Suppressor macrophage treated with lipopolysaccharide for 1 hour (primary cell): ENCODE measurements around the gene HPSE2.

Experiments
- DNase-seq, 3 donors: peaks; one replicate each; pipeline ENCODE4 v3.0.0-alpha.2; 2020 to 2022

Gene HPSE2

GRCh38 chr10:98817396-98817795 is 418.3 kb downstream of the HPSE2 start:
- DNase-seq = no peak

DNA sequence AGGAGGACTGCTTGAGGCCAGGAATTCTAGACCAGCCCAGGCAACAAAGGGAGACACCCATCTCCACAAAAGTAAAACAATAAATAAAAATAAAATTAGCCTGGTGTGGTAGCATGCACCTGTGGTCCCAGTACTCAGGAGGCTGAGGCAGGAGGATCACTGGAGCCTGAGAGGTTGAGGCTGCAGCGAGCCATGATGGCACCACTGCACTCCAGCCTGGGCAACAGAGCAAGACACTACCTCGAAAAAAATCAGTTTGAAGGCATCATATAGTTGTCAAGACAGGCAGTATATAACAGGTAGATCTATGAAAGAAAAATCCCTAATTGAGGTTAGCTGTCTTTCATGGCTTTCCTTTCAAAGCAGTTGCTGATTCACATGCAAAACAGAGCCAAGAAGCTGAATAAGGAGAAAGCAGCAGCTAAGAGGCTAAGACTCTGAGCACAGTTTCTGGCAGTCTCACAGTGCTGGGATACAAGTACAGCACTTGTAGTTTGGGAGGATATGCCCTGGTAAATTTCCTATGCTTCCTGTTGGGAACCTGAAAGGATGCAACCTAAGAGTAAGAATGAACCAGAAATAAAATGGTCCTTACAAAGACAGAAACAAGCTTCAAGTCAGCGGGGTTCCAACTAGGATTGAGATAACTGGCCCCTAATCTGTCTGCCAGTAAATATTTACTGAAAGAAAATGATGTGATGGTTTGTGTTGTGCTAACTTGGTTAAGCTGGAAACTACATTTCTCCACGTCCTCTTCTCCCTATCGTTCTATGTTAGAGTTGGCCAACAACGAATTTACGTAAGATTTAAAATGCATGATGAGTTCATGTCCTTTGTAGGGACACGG is 420.4 kb downstream of the HPSE2 start:
- no peak for DNase-seq

DNA sequence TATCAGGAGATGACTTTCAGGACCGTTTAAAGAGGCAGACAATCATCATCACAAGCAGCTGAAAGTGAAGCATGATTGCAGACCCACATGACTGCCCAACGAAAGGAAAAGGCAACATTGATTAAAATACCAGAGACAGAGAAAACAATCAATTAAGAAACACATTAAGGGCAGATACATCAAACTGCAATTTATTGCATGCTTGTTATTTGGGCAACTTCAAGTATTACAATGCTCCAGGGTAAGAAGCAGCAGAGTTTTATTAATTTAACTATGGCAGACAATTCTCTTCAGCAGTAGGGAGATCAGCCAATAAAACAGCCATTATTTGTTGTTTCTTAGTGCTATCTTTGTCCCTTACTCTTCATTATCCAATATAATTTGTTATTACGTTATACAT is 421.2 kb downstream of the HPSE2 start:
- no peak for DNase-seq

- no peak for DNase-seq
Observed at GRCh38 chr10:98808282-98808892, 427.3 kb downstream of the HPSE2 start.

- no peak for DNase-seq
Observed at GRCh38 chr10:98800263-98800662, 435.4 kb downstream of the HPSE2 start.

- no peak for DNase-seq
Observed at GRCh38 chr10:98795467-98795866, 440.2 kb downstream of the HPSE2 start.

GRCh38 chr10:98790817-98791216 is 444.8 kb downstream of the HPSE2 start:
- DNase-seq = peak; percentile 23 to 33 (median 29)

DNA sequence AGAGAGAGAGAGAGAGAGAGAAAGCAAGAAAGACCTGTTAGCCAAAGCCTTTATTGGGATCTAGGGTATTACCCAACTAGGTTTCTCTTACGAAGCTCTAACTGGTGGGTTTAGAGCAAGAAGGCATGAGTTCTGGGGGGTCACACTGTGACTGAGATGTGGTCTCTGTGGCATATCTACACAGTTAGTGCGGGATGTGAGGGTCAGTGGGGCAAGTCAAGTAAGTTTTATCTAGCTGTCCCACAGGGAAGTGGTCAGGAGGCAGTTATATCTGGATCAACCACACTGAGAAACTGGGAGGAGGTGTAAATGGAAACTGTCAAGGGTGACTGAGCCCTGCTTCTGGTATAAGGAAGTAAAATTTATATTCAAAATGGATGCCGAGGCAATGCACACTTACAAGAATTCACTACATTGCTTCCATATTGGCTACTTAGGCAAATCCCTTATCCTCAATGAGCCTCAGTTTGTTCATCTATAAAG is 457.3 kb downstream of the HPSE2 start:
- DNase-seq = no peak

GRCh38 chr10:98758463-98758862 is 477.2 kb downstream of the HPSE2 start:
- no peak for DNase-seq

GRCh38 chr10:98748298-98748697 is 487.4 kb downstream of the HPSE2 start:
- peak; percentile 38 to 60 (median 46) for DNase-seq

DNA sequence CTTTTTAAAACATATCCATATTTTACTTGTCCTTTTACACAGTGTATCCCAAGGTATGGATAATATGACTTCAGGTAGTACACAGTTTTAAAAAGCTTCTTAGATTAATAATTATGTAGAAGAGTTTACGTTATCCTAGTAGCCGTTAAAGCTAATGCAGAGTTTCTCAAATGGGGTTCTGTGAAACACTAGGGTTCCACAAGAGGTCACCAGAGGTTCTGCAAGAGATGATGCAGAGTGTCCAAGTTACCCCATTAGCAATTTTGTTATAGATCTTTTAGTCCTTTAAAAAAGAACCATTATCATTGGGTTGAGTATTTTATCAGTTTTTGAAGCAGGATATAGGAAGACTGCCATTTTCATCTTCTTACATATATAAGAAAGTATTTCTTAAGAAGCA is 490.0 kb downstream of the HPSE2 start:
- peak in 1 of 3 donors; percentile 30 for DNase-seq

DNA sequence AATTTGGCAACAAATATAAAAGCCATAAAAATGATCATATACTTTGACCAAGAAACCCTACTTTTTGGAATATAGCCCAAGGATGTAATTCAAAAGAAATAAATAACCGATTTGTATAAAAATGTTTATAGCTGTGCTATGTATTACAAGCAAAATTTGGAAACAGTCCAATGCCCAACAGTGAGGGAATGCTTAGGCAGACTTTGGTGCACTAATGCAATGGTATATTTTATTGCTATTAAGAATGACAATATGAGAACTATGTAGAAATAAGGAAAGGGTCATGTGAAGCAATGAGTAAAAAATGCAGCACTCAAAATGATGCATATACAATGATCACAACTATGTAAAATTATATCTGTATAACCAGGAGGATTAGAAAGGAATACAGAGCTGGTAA is 515.1 kb downstream of the HPSE2 start:
- DNase-seq = no peak

- no peak for DNase-seq
Observed at GRCh38 chr10:98713586-98713985, 522.1 kb downstream of the HPSE2 start.

DNA sequence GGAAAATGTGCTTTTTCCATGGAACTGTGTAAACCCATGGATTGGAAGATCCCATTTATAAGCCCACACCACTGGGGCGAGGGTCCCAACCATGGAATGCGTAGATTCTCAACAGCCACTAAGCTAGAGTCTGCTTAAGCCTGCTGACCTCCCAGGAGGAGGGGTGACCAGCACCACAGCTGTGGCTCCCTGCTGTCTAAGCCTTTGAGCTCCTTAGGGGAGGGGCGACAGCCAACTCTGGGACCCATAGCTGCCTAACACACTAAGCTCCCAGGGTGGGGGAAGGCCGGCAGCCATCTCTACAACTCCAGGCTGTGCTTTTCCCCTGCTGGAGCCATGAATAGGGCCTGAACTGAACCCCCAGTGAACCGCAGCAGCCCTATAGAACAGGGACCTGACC is 539.1 kb downstream of the HPSE2 start:
- no peak for DNase-seq

GRCh38 chr10:98694883-98695282 is 540.8 kb downstream of the HPSE2 start:
- peak in 1 of 3 donors; percentile 28 for DNase-seq

GRCh38 chr10:98694014-98694413 is 541.6 kb downstream of the HPSE2 start:
- DNase-seq = no peak

GRCh38 chr10:98687685-98688084 is 548.0 kb downstream of the HPSE2 start:
- no peak for DNase-seq

DNA sequence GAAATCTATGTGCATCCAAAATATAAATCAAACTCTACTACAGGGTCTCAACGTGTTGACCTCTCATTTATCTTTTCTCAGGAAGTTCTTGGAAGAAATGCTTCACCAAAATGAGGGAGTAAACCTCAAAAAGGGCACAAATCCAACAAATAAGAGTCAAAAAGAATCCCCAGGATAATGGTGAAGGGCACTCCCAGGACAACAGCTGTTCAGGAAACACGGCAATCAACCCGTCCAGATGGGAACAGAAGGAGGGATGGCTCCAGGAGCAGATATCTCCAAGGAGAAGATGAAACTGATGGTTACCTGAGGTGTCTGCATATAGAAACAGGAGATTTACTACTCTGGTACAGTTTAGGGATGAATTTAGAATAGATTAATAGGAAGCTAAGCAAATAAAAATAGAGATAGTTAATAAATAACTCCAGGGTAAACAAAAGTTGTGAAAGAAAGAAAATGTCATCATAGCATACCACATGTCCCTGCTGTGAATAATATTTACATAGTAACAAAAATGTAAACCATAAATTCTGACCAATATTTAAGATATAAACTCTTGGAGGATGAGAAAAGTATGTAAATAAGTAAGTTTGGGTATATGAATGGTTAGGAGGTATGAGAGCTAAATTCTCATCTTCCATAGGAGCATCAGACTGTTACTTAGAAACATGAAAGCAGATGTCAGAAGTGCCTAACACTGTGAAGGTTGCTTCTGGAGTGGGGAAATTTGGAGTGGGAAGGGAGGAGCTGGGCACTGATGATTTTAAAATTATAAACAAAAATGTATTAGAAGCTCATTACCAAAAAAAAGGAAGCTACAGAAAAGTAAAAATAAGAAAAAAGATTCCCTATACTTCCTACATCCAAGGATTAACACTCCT is 551.4 kb downstream of the HPSE2 start:
- DNase-seq = no peak

GRCh38 chr10:98676895-98677294 is 558.8 kb downstream of the HPSE2 start:
- DNase-seq = no peak

GRCh38 chr10:98675902-98676301 is 559.8 kb downstream of the HPSE2 start:
- peak in 1 of 3 donors; percentile 16 for DNase-seq

DNA sequence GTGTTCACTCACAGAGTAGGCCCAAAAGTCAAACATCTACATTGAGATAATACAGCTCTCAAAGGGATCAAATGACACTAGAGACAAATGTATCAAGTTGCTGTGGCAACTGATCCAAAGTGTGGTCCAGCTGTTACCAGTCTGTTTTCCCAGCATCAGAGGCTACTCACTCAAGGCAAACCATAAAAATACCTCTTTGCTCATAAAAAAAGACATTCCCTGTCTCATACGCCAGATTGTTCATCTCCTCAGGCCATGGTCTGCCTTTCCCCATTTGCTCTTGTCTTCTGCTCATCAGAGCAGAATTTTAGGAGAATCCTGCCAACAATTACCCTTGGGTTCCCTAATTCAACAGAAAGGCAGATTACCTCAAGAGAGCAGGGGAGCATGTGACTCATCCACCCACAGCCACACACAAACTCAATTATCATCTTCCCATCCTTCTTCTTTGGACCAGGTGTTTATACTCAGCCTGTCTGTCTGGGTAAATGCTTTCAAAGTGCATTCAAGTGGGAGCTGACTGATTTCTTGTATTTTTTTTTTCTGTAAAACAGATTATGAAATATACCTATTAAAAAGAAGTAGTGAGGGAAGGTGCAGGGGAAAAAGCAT is 562.4 kb downstream of the HPSE2 start:
- DNase-seq = no peak

DNA sequence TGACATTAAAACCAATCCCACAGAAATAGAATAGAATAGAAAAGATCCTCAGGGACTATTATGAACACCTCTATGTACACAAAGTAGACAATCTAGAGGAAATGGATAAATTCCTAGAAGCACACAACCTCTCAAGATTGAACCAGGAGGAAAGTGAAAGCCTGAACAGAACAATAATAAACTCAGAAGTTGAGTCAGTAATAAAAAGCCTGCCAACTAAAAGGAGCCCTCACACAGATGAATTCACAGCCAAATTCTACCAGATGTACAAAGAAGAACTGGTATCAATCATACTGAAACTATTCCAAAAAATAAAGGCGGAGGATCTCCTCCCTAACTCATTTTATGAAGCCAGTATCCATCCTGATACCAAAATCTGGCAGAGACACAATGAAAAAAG is 568.6 kb downstream of the HPSE2 start:
- DNase-seq = no peak

DNA sequence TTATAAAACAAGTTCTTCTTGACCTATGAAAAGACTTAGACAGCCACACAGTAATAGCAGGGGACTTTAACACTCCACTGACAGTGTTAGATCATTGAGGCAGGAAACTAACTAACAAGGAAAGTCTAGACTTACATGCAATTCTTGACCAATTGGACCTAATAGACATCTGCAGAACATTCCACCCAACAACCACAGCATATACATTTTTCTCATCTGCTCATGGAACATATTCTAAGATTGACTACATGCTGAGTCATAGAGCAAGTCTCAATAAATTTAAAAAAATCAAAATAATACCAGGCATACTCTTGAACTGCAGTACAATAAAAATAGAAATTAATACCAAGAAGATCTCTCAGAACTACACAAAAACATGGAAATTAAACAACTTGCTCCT is 569.4 kb downstream of the HPSE2 start:
- DNase-seq = no peak
